ENCODE data around the gene FAM83C.
"Not testable (repeated sequence)": the region's sequence is repeated elsewhere in the genome, so short reads cannot be mapped to it uniquely, and the experiment has no call there.

FAM83C gene

GRCh38 chr20:35318502-35319157 lies 26.4 kb upstream of the FAM83C start:
- no peak for DNase-seq

GRCh38 chr20:35317416-35318210 lies 25.4 kb upstream of the FAM83C start:
- no peak for DNase-seq

GRCh38 chr20:35316086-35316485 lies 23.9 kb upstream of the FAM83C start:
- no peak for DNase-seq

- DNase-seq = not testable (repeated sequence)
These were observed 23.4 kb upstream of the FAM83C start for GRCh38 chr20:35315632-35316020.

GRCh38 chr20:35314816-35315631 lies 22.8 kb upstream of the FAM83C start:
- no peak for DNase-seq

- DNase-seq = no peak
These were observed 20.1 kb upstream of the FAM83C start for GRCh38 chr20:35312318-35312717.

- DNase-seq = no peak
These were observed 19.6 kb upstream of the FAM83C start for GRCh38 chr20:35311822-35312221.

- DNase-seq = no peak
These were observed 19.2 kb upstream of the FAM83C start for GRCh38 chr20:35311409-35311808.

- no peak for DNase-seq
These were observed 15.7 kb upstream of the FAM83C start for GRCh38 chr20:35307666-35308653.

GRCh38 chr20:35306931-35307517 lies 14.8 kb upstream of the FAM83C start:
- peak; percentile 23 for DNase-seq

- no peak for DNase-seq
These were observed 13.7 kb upstream of the FAM83C start for GRCh38 chr20:35305682-35306556.

GRCh38 chr20:35304956-35305355 lies 12.7 kb upstream of the FAM83C start:
- DNase-seq = no peak

GRCh38 chr20:35303735-35304491 lies 11.7 kb upstream of the FAM83C start:
- peak; percentile 87 for DNase-seq

- DNase-seq = no peak
These were observed 11.1 kb upstream of the FAM83C start for GRCh38 chr20:35303382-35303734.

GRCh38 chr20:35302421-35303335 lies 10.5 kb upstream of the FAM83C start:
- DNase-seq = no peak

GRCh38 chr20:35301426-35301825 lies 9.2 kb upstream of the FAM83C start:
- no peak for DNase-seq

GRCh38 chr20:35300469-35301262 lies 8.4 kb upstream of the FAM83C start:
- no peak for DNase-seq

GRCh38 chr20:35299780-35300179 lies 7.6 kb upstream of the FAM83C start:
- no peak for DNase-seq

All from CD4-positive, alpha-beta T cell treated with Interleukin-21 for 1 hour (primary cell).